ENCODE measurements around the gene IARS2. TPM values are rescaled to one million over a fixed set of nuclear protein-coding genes. Genes with fewer than 3 reads are reported as not detected.
"Not testable (repeated sequence)": the region's sequence is repeated elsewhere in the genome, so short reads cannot be mapped to it uniquely, and the experiment has no call there.

IARS2 gene
- total RNA-seq, 1 experiment from 2014 or later, result 123 TPM

DNA sequence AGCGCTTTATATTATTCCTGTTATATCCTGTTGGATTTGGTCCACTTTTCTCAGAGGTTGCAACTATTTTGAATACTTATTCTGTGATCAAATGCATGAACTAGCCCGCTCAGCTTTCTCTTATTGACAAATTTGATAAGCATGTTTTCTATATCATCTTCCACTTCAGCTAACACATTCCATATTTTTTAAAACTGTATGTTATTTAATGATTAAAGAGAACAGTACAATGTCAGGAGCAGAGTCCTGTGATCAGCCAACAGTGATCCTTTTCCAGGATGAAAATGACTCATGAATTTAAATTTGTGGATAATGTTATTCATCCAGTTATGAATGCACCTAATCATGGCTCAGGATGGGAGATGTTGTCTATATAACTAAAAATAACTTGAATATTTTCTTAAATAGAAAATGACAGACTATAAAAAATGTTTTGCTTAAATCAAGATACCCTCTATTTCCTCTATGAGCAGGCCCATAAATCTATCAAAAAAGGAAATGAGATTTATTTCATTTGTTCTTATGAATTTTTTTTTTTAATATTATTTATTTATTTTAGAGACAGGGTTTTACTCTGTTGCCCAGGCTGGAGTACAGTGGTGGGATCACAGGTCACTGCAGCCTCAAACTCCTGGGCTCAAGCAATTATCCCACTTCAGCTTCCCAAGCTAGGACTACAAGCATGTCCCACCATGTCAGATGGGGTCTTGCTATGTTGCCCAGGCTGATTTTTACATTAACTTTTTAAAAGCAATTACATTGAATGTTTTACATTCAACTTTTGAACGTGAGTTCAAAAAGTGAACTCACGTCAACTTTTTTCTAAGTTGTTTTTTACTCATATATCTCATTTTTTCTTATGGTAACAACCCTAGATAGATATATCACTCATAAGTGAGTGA, 16.8 kb upstream of the IARS2 start:
- no TSS peak for BruUV-seq (replicated peaks)

DNA sequence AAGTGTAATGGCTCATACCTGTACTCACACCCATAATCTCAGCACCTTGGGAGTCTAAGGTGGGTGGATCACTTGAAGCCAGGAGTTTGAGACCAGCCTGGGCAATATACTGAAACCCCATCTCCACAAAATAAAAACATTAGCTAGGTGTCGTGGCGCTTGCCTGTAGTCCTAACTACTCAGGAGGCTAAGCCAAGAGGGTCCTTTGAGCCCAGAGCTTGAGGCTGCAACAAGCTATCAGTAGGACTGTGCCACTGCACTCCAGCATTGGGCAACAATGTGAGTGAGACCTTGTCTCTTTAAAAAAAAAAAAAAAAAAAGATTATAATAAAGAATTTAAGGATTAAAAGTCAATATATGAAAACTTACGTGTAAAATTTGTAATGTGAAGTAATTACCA, 16.0 kb upstream of the IARS2 start:
- H3K27me3 Mint-ChIP-seq (ENCODE audit: insufficient read depth, unreplicated experiment), result no peaks in the 10 kb centered on the region
- ChIA-PET POLR2A (no interaction called here), CTCF (no interaction called here)
- H3K4me3 ChIP-seq (ENCODE audit: low read depth, low read length), result no peak overlapping the region
- H3K9me3 Mint-ChIP-seq (ENCODE audit: unreplicated experiment), result no peaks in the 10 kb centered on the region
- TF ChIP-seq, protein P1, sequence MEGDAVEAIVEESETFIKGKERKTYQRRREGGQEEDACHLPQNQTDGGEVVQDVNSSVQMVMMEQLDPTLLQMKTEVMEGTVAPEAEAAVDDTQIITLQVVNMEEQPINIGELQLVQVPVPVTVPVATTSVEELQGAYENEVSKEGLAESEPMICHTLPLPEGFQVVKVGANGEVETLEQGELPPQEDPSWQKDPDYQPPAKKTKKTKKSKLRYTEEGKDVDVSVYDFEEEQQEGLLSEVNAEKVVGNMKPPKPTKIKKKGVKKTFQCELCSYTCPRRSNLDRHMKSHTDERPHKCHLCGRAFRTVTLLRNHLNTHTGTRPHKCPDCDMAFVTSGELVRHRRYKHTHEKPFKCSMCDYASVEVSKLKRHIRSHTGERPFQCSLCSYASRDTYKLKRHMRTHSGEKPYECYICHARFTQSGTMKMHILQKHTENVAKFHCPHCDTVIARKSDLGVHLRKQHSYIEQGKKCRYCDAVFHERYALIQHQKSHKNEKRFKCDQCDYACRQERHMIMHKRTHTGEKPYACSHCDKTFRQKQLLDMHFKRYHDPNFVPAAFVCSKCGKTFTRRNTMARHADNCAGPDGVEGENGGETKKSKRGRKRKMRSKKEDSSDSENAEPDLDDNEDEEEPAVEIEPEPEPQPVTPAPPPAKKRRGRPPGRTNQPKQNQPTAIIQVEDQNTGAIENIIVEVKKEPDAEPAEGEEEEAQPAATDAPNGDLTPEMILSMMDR (IDR thresholded peaks at IDR 0.05; ENCODE audit: insufficient read depth in 1 of 2, low read depth in 1 of 2, low read length in 1 of 2, severe bottlenecking in 1 of 2, unreplicated experiment in 1 of 2), result no peak
- no TSS peak for BruUV-seq (replicated peaks)
- H3K4me3 Mint-ChIP-seq (ENCODE audit: unreplicated experiment), result no peak overlapping the region
- H3K36me3 ChIP-seq (ENCODE audit: control insufficient read depth, insufficient read depth, low read length), result no peaks in the 10 kb centered on the region
- no peak for DNase-seq
- peaks cover 7% of the 10 kb centered on the region for H3K36me3 Mint-ChIP-seq (ENCODE audit: insufficient read depth, unreplicated experiment)
- no peaks in the 10 kb centered on the region for H3K9me3 ChIP-seq
- H3K27ac Mint-ChIP-seq (ENCODE audit: unreplicated experiment), result no peak overlapping the region
- H3K27me3 ChIP-seq (replicated peaks; ENCODE audit: control insufficient read depth, insufficient read depth, low read length), result no peaks in the 10 kb centered on the region
- no peaks in the 10 kb centered on the region for H3K4me1 ChIP-seq
- no peaks in the 10 kb centered on the region for H3K4me1 Mint-ChIP-seq (ENCODE audit: low read depth, unreplicated experiment)
- intact Hi-C loops (cut with micrococcal nuclease; ENCODE audit: unreplicated experiment), result no loop called here

More for the DNA sequence above, 16.8 kb upstream of the IARS2 start:
- no peak for DNase-seq
- no peaks in the 10 kb centered on the region for H3K4me1 ChIP-seq
- H3K27ac Mint-ChIP-seq (ENCODE audit: unreplicated experiment), result no peak overlapping the region
- ChIA-PET POLR2A (no interaction called here), CTCF (no interaction called here)
- H3K36me3 ChIP-seq (ENCODE audit: control insufficient read depth, insufficient read depth, low read length), result no peaks in the 10 kb centered on the region
- no peaks in the 10 kb centered on the region for H3K27me3 ChIP-seq (replicated peaks; ENCODE audit: control insufficient read depth, insufficient read depth, low read length)
- TF ChIP-seq, protein P1 (IDR thresholded peaks at IDR 0.05; ENCODE audit: insufficient read depth in 1 of 2, low read depth in 1 of 2, low read length in 1 of 2, severe bottlenecking in 1 of 2, unreplicated experiment in 1 of 2), result no peak
- H3K9me3 Mint-ChIP-seq (ENCODE audit: unreplicated experiment), result no peaks in the 10 kb centered on the region
- H3K4me1 Mint-ChIP-seq (ENCODE audit: low read depth, unreplicated experiment), result no peaks in the 10 kb centered on the region
- no peak overlapping the region for H3K4me3 ChIP-seq (ENCODE audit: low read depth, low read length)
- H3K27me3 Mint-ChIP-seq (ENCODE audit: insufficient read depth, unreplicated experiment), result no peaks in the 10 kb centered on the region
- H3K4me3 Mint-ChIP-seq (ENCODE audit: unreplicated experiment), result no peak overlapping the region
- intact Hi-C loops (cut with micrococcal nuclease; ENCODE audit: unreplicated experiment), result no loop called here
- H3K36me3 Mint-ChIP-seq (ENCODE audit: insufficient read depth, unreplicated experiment), result peaks cover 10% of the 10 kb centered on the region
- H3K9me3 ChIP-seq, result no peaks in the 10 kb centered on the region

DNA sequence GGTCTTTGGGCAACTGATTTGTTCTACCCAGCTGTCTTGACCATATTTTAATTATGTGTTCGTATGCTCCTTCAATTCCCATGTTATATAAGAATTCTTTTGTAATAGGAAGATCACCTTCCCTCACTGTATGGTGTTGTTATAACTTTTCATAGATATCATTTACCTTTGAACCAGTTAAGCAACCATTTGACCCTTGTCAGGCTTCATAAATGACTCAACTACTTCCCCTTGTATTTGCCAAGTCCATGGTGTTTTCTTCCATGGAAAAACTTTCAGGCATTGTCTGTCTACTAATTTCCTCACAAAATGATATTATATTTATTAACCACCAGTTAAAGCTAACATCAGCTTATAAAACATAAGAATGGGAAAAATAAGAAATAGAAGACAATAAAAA, 9.5 kb upstream of the IARS2 start:
- no peaks in the 10 kb centered on the region for H3K9me3 ChIP-seq
- POLR2A ChIA-PET, result no interaction called here
- DNase-seq, result no peak
- intact Hi-C loops (cut with micrococcal nuclease; ENCODE audit: unreplicated experiment), result no loop called here
- peaks cover 3% of the 10 kb centered on the region for H3K36me3 Mint-ChIP-seq (ENCODE audit: insufficient read depth, unreplicated experiment)
- H3K4me1 ChIP-seq, result no peaks in the 10 kb centered on the region
- H3K27ac Mint-ChIP-seq (ENCODE audit: unreplicated experiment), result no peak overlapping the region
- H3K4me1 Mint-ChIP-seq (ENCODE audit: low read depth, unreplicated experiment), result no peaks in the 10 kb centered on the region
- H3K27me3 Mint-ChIP-seq (ENCODE audit: insufficient read depth, unreplicated experiment), result no peaks in the 10 kb centered on the region
- no peak overlapping the region for H3K4me3 Mint-ChIP-seq (ENCODE audit: unreplicated experiment)
- no peaks in the 10 kb centered on the region for H3K36me3 ChIP-seq (ENCODE audit: control insufficient read depth, insufficient read depth, low read length)
- no peaks in the 10 kb centered on the region for H3K9me3 Mint-ChIP-seq (ENCODE audit: unreplicated experiment)
- no TSS peak for BruUV-seq (replicated peaks)
- no peaks in the 10 kb centered on the region for H3K27me3 ChIP-seq (replicated peaks; ENCODE audit: control insufficient read depth, insufficient read depth, low read length)
- TF ChIP-seq, protein P1 (IDR thresholded peaks at IDR 0.05; ENCODE audit: insufficient read depth in 1 of 2, low read depth in 1 of 2, low read length in 1 of 2, severe bottlenecking in 1 of 2, unreplicated experiment in 1 of 2), result no peak
- CTCF ChIA-PET, result no interaction called here
- no peak overlapping the region for H3K4me3 ChIP-seq (ENCODE audit: low read depth, low read length)

DNA sequence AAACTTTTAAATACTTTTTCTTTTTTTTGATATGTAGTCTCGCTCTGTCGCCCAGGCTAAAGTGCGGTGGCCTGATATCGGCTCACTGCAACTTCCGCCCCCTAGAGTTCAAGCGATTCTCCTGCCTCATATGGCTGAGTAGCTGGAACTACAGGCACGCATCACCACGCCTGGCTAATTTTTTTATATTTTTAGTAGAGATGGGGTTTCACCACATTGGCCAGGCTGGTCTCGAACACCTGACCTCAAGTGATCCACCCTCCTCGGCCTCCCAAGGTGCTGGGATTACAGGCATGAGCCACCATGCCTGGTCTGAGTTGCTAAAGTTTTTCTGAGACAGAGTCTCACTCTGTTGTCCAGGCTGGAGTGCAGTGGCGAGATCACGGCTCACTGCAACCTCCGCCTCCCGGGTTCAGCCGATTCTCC, 7.7 kb upstream of the IARS2 start:
- peaks cover 14% of the 10 kb centered on the region for H3K36me3 Mint-ChIP-seq (ENCODE audit: insufficient read depth, unreplicated experiment)
- H3K9me3 Mint-ChIP-seq (ENCODE audit: unreplicated experiment); POLR2A ChIA-PET; intact Hi-C loops (cut with micrococcal nuclease; ENCODE audit: unreplicated experiment); H3K4me3 Mint-ChIP-seq (ENCODE audit: unreplicated experiment); H3K36me3 ChIP-seq (ENCODE audit: control insufficient read depth, insufficient read depth, low read length); H3K4me3 ChIP-seq (ENCODE audit: low read depth, low read length); BruUV-seq (replicated peaks); H3K27me3 Mint-ChIP-seq (ENCODE audit: insufficient read depth, unreplicated experiment); H3K27me3 ChIP-seq (replicated peaks; ENCODE audit: control insufficient read depth, insufficient read depth, low read length); H3K4me1 ChIP-seq; H3K27ac Mint-ChIP-seq (ENCODE audit: unreplicated experiment); H3K4me1 Mint-ChIP-seq (ENCODE audit: low read depth, unreplicated experiment); H3K9me3 ChIP-seq: not testable (repeated sequence)
- CTCF ChIA-PET, result interaction anchor here (0.7 kb wide), 2 partner anchors 20 to 22 kb away, joined by 3 read pairs; no protein-coding TSS in a partner anchor
- DNase-seq, result peak in 1 of 2 experiments; percentile 27

Measured in Caco-2 (cell line).